ENCODE results near the gene ST6GALNAC5.

ST6GALNAC5 gene

GRCh38 chr1:76867342-76868130 lies at the start of gene ST6GALNAC5:
ST6GALNAC5 (plus strand) TSS chr1:76867480.
- TF ChIP-seq ZBTB7A (IDR thresholded peaks at IDR 0.05; ENCODE audit: low read depth) (no peak), CEBPB (IDR thresholded peaks at IDR 0.05) (no peak), TEAD4 (IDR thresholded peaks at IDR 0.05) (no peak), NFIC (IDR thresholded peaks at IDR 0.05) (no peak), RAD21 (IDR thresholded peaks at IDR 0.05; ENCODE audit: low read depth) (no peak), EP300 (IDR thresholded peaks at IDR 0.05; ENCODE audit: borderline replicate concordance) (no peak), EGR1 (IDR thresholded peaks at IDR 0.05) (no peak), TAF1 (IDR thresholded peaks at IDR 0.05; ENCODE audit: low read depth) (no peak), YY1 (IDR thresholded peaks at IDR 0.05; ENCODE audit: low read depth) (no peak), REST (IDR thresholded peaks at IDR 0.05; ENCODE audit: low read depth) (no peak), CREB1 (IDR thresholded peaks at IDR 0.05; ENCODE audit: low read depth) (no peak), TCF12 (IDR thresholded peaks at IDR 0.05; ENCODE audit: low read depth) (no peak)
- TF ChIP-seq, protein P1, sequence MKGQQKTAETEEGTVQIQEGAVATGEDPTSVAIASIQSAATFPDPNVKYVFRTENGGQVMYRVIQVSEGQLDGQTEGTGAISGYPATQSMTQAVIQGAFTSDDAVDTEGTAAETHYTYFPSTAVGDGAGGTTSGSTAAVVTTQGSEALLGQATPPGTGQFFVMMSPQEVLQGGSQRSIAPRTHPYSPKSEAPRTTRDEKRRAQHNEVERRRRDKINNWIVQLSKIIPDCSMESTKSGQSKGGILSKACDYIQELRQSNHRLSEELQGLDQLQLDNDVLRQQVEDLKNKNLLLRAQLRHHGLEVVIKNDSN (IDR thresholded peaks at IDR 0.05) = no peak
- TF ChIP-seq, protein P2, sequence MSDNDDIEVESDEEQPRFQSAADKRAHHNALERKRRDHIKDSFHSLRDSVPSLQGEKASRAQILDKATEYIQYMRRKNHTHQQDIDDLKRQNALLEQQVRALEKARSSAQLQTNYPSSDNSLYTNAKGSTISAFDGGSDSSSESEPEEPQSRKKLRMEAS (IDR thresholded peaks at IDR 0.05) = no peak

GRCh38 chr1:76820028-76820427 lies 47.3 kb upstream of the ST6GALNAC5 start:
- no peak for TF ChIP-seq EP300 (IDR thresholded peaks at IDR 0.05; ENCODE audit: borderline replicate concordance)
- TF ChIP-seq, protein P1 (IDR thresholded peaks at IDR 0.05) = no peak

- TF ChIP-seq CEBPB (IDR thresholded peaks at IDR 0.05) (no peak), RAD21 (IDR thresholded peaks at IDR 0.05; ENCODE audit: low read depth) (no peak), CREB1 (IDR thresholded peaks at IDR 0.05; ENCODE audit: low read depth) (no peak), REST (IDR thresholded peaks at IDR 0.05; ENCODE audit: low read depth) (no peak), ZBTB7A (IDR thresholded peaks at IDR 0.05; ENCODE audit: low read depth) (no peak), NFIC (IDR thresholded peaks at IDR 0.05) (no peak), FOXM1 (IDR thresholded peaks at IDR 0.05; ENCODE audit: borderline replicate concordance, low read depth) (no peak), EGR1 (IDR thresholded peaks at IDR 0.05) (no peak), TEAD4 (IDR thresholded peaks at IDR 0.05) (no peak), EP300 (IDR thresholded peaks at IDR 0.05; ENCODE audit: borderline replicate concordance) (no peak), TAF1 (IDR thresholded peaks at IDR 0.05; ENCODE audit: low read depth) (no peak)
- TF ChIP-seq, protein P2 (IDR thresholded peaks at IDR 0.05) = no peak
Observed at GRCh38 chr1:76824106-76824505, 43.2 kb upstream of the ST6GALNAC5 start.

- TF ChIP-seq, protein P1 (IDR thresholded peaks at IDR 0.05) = no peak
- TF ChIP-seq FOXM1 (IDR thresholded peaks at IDR 0.05; ENCODE audit: borderline replicate concordance, low read depth) (no peak), EP300 (IDR thresholded peaks at IDR 0.05; ENCODE audit: borderline replicate concordance) (no peak), EGR1 (IDR thresholded peaks at IDR 0.05) (no peak), REST (IDR thresholded peaks at IDR 0.05; ENCODE audit: low read depth) (no peak), TCF12 (IDR thresholded peaks at IDR 0.05; ENCODE audit: low read depth) (no peak), CREB1 (IDR thresholded peaks at IDR 0.05; ENCODE audit: low read depth) (no peak), RAD21 (IDR thresholded peaks at IDR 0.05; ENCODE audit: low read depth) (no peak), TEAD4 (IDR thresholded peaks at IDR 0.05) (no peak), TAF1 (IDR thresholded peaks at IDR 0.05; ENCODE audit: low read depth) (no peak), YY1 (IDR thresholded peaks at IDR 0.05; ENCODE audit: low read depth) (no peak), NFIC (IDR thresholded peaks at IDR 0.05) (no peak), CEBPB (IDR thresholded peaks at IDR 0.05) (no peak), ZBTB7A (IDR thresholded peaks at IDR 0.05; ENCODE audit: low read depth) (no peak)
- TF ChIP-seq, protein P2 (IDR thresholded peaks at IDR 0.05) = no peak
Observed at GRCh38 chr1:76826072-76826845, 41.0 kb upstream of the ST6GALNAC5 start.

Measured in Ishikawa (cell line).